ENCODE data around the gene GRK1. TPM values are rescaled to one million over a fixed set of nuclear protein-coding genes. Genes with fewer than 3 reads are reported as not detected.

The GRK1 gene
- total RNA-seq, 1 donor from 2014 or later: not detected

DNA sequence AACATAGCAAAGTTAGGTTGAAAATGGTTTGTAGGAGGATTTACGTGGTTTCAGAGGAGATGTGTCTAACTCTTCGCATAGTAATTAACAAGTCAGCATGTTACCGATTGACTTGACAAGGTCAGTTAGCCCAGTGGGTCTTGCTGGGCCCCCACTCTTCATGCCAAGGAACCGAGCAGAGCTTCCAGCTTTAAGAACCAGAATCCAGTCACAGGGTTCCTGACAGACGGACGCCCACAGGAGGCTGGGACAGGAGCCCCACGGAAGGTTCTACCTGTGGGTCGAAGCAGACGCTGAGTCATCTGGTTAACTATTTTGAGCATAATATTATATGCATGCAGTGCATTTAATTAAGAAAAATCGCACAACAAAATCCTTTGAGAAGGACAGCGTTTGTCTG is 95.5 kb downstream of the GRK1 start:
- H3K4me1 ChIP-seq (ENCODE audit: insufficient read depth, low read length): peaks cover 9% of the 10 kb centered on the region
- no peak overlapping the region for H3K27ac ChIP-seq (ENCODE audit: low read depth, low read length)
- no peaks in the 10 kb centered on the region for H4K20me1 ChIP-seq (ENCODE audit: insufficient read depth, low read length)
- Mint-ChIP-seq H3K27ac (ENCODE audit: unreplicated experiment) (no peak overlapping the region), H3K27me3 (ENCODE audit: low read depth, unreplicated experiment) (peaks cover 45% of the 10 kb centered on the region), H3K9me3 (ENCODE audit: unreplicated experiment) (peaks cover 2% of the 10 kb centered on the region), H3K4me1 (ENCODE audit: low read depth, unreplicated experiment) (peaks cover 8% of the 10 kb centered on the region), H3K4me3 (ENCODE audit: unreplicated experiment) (no peak overlapping the region), H3K36me3 (ENCODE audit: low read depth, unreplicated experiment) (peaks cover 4% of the 10 kb centered on the region)
- peaks cover 44% of the 10 kb centered on the region for H3K27me3 ChIP-seq (ENCODE audit: insufficient read depth, low read length)
- no peak overlapping the region for H3K4me2 ChIP-seq (ENCODE audit: low read length)
- no peak for FAIRE-seq
- no peak overlapping the region for H3K9ac ChIP-seq (ENCODE audit: low read length)
- no peaks in the 10 kb centered on the region for H3K36me3 ChIP-seq (ENCODE audit: insufficient read depth, low read length)
- no peak overlapping the region for H2AFZ ChIP-seq (ENCODE audit: low read depth, low read length)
- TF ChIP-seq, protein P1, sequence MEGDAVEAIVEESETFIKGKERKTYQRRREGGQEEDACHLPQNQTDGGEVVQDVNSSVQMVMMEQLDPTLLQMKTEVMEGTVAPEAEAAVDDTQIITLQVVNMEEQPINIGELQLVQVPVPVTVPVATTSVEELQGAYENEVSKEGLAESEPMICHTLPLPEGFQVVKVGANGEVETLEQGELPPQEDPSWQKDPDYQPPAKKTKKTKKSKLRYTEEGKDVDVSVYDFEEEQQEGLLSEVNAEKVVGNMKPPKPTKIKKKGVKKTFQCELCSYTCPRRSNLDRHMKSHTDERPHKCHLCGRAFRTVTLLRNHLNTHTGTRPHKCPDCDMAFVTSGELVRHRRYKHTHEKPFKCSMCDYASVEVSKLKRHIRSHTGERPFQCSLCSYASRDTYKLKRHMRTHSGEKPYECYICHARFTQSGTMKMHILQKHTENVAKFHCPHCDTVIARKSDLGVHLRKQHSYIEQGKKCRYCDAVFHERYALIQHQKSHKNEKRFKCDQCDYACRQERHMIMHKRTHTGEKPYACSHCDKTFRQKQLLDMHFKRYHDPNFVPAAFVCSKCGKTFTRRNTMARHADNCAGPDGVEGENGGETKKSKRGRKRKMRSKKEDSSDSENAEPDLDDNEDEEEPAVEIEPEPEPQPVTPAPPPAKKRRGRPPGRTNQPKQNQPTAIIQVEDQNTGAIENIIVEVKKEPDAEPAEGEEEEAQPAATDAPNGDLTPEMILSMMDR (IDR thresholded peaks at IDR 0.05; ENCODE audit: insufficient read depth, low read depth, low read length): no peak
- TF ChIP-seq EZH2 (IDR thresholded peaks at IDR 0.05; ENCODE audit: insufficient read depth, low read length): no peak
- H3K79me2 ChIP-seq (ENCODE audit: insufficient read depth, low read length): no peaks in the 10 kb centered on the region
- no peaks in the 10 kb centered on the region for H3K9me3 ChIP-seq (ENCODE audit: insufficient read depth, low read depth, low read length)
- DNase-seq (ENCODE audit: low read depth): no peak
- no peak overlapping the region for H3K4me3 ChIP-seq (ENCODE audit: insufficient read depth, low read depth, low read length)

DNA sequence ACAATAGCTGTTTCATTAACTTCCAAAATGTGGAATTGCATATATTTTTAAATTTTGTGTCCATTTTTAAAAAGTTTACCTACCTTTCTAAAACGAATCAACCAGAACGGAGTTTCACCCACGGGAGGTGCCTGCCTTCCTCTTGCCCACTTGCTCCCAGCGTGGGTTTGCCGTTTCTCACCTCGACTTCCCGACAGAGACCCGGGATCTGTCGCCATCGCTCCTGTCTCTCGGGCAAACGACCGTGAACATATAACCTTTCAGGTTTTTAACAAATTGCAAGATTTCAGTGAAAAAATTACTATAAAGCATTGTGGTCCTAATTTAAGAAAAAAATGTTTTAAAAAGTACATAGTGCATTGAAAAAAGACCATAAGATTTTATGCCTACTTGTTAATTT is 96.2 kb downstream of the GRK1 start:
- H3K36me3 Mint-ChIP-seq (ENCODE audit: low read depth, unreplicated experiment): peaks cover 4% of the 10 kb centered on the region
- H3K27ac Mint-ChIP-seq (ENCODE audit: unreplicated experiment): no peak overlapping the region
- H3K4me2 ChIP-seq (ENCODE audit: low read length): no peak overlapping the region
- H3K9me3 ChIP-seq (ENCODE audit: insufficient read depth, low read depth, low read length): no peaks in the 10 kb centered on the region
- H4K20me1 ChIP-seq (ENCODE audit: insufficient read depth, low read length): no peaks in the 10 kb centered on the region
- TF ChIP-seq EZH2 (IDR thresholded peaks at IDR 0.05; ENCODE audit: insufficient read depth, low read length): no peak
- TF ChIP-seq, protein P1 (IDR thresholded peaks at IDR 0.05; ENCODE audit: insufficient read depth, low read depth, low read length): no peak
- H3K79me2 ChIP-seq (ENCODE audit: insufficient read depth, low read length): no peaks in the 10 kb centered on the region
- no peak overlapping the region for H3K4me3 Mint-ChIP-seq (ENCODE audit: unreplicated experiment)
- H3K27me3 Mint-ChIP-seq (ENCODE audit: low read depth, unreplicated experiment): peaks cover 46% of the 10 kb centered on the region
- H3K9ac ChIP-seq (ENCODE audit: low read length): no peak overlapping the region
- H3K27me3 ChIP-seq (ENCODE audit: insufficient read depth, low read length): peaks cover 39% of the 10 kb centered on the region
- peaks cover 8% of the 10 kb centered on the region for H3K4me1 Mint-ChIP-seq (ENCODE audit: low read depth, unreplicated experiment)
- H3K27ac ChIP-seq (ENCODE audit: low read depth, low read length): no peak overlapping the region
- H3K9me3 Mint-ChIP-seq (ENCODE audit: unreplicated experiment): peaks cover 2% of the 10 kb centered on the region
- no peak for FAIRE-seq
- H3K4me3 ChIP-seq (ENCODE audit: insufficient read depth, low read depth, low read length): no peak overlapping the region
- peaks cover 9% of the 10 kb centered on the region for H3K4me1 ChIP-seq (ENCODE audit: insufficient read depth, low read length)
- no peaks in the 10 kb centered on the region for H3K36me3 ChIP-seq (ENCODE audit: insufficient read depth, low read length)
- DNase-seq (ENCODE audit: low read depth): no peak
- no peak overlapping the region for H2AFZ ChIP-seq (ENCODE audit: low read depth, low read length)

DNA sequence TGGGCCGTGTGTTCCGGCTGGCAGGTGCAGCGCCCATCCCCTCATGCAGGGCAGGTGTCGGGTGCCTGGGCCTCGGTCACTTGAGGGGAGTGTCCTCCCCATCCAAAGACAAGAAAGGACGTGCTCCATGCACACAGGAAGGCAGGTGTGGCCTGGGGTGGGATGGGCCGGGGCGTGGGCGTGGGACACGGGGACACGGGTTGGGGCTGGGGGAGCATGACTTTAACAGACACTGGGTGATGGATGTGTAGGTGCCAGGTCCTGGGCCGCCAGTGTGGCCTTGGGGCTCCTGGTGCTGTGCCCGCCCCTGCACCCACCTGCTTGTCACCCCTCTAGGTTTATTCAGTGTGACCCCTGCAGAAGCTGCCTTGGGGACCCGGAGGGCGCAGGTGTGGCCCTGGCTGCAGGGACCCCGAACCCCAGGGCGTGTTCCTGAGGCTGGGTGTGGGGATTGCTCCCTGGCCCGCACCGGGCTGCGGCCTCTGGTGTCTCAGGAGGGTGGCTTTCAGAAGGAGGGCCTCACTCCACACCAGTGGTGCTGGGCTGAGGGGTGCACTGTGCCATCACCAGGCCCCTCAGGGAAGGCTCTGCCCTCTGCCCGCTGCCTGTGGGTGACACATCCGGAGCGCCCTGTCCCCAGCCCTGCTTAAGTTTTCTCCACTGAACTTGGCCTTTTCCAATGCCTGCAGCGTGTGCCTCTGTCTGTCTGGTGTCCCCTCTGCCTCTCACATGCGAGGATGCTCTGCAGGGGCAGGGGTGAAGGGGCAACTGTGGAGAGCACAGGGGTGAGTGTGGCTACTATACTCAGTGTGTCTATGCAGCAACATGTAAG is 97.2 kb downstream of the GRK1 start:
- H3K27ac Mint-ChIP-seq (ENCODE audit: unreplicated experiment): no peak overlapping the region
- H3K27me3 Mint-ChIP-seq (ENCODE audit: low read depth, unreplicated experiment): peaks cover 51% of the 10 kb centered on the region
- DNase-seq (ENCODE audit: low read depth): no peak
- no peak overlapping the region for H3K4me3 Mint-ChIP-seq (ENCODE audit: unreplicated experiment)
- H3K4me1 Mint-ChIP-seq (ENCODE audit: low read depth, unreplicated experiment): peaks cover 8% of the 10 kb centered on the region
- H3K9me3 Mint-ChIP-seq (ENCODE audit: unreplicated experiment): peaks cover 5% of the 10 kb centered on the region
- H4K20me1 ChIP-seq (ENCODE audit: insufficient read depth, low read length): no peaks in the 10 kb centered on the region
- no peaks in the 10 kb centered on the region for H3K36me3 ChIP-seq (ENCODE audit: insufficient read depth, low read length)
- H3K36me3 Mint-ChIP-seq (ENCODE audit: low read depth, unreplicated experiment): peaks cover 8% of the 10 kb centered on the region
- H2AFZ ChIP-seq (ENCODE audit: low read depth, low read length): no peak overlapping the region
- peaks cover 5% of the 10 kb centered on the region for H3K4me1 ChIP-seq (ENCODE audit: insufficient read depth, low read length)
- no peak overlapping the region for H3K4me2 ChIP-seq (ENCODE audit: low read length)
- FAIRE-seq: no peak
- no peaks in the 10 kb centered on the region for H3K79me2 ChIP-seq (ENCODE audit: insufficient read depth, low read length)
- no peaks in the 10 kb centered on the region for H3K9me3 ChIP-seq (ENCODE audit: insufficient read depth, low read depth, low read length)
- no peak for TF ChIP-seq EZH2 (IDR thresholded peaks at IDR 0.05; ENCODE audit: insufficient read depth, low read length)
- TF ChIP-seq, protein P1 (IDR thresholded peaks at IDR 0.05; ENCODE audit: insufficient read depth, low read depth, low read length): no peak
- no peak overlapping the region for H3K9ac ChIP-seq (ENCODE audit: low read length)
- H3K4me3 ChIP-seq (ENCODE audit: insufficient read depth, low read depth, low read length): no peak overlapping the region
- H3K27ac ChIP-seq (ENCODE audit: low read depth, low read length): no peak overlapping the region
- H3K27me3 ChIP-seq (ENCODE audit: insufficient read depth, low read length): peaks cover 39% of the 10 kb centered on the region
